PC-9 (cell line): ENCODE measurements around the gene KCNH1.

Source experiments
- CTCF ChIP-seq: fragments of 200-600 bp; sonication (generic); conservative IDR thresholded peaks from 2 replicates; pipeline ENCODE4 v1.6.1; 2017; ENCODE audit warnings: mixed run types, antibody characterized with exemption, mild to moderate bottlenecking, moderate library complexity
- EZH2 ChIP-seq: fragments of 200-600 bp; sonication (generic); IDR thresholded peaks from 2 replicates; pipeline ENCODE4 v1.8.0; 2017; ENCODE audit warnings: antibody characterized with exemption, low read depth

GRCh38 chr1:210783925-210784324 is 350.0 kb downstream of the KCNH1 start:
- no peak for TF ChIP-seq CTCF
- TF ChIP-seq EZH2, result no peak
